ENCODE measurements around the gene NUDT9.
"Not testable (repeated sequence)": the region's sequence is repeated elsewhere in the genome, so short reads cannot be mapped to it uniquely, and the experiment has no call there.

The NUDT9 gene

DNA sequence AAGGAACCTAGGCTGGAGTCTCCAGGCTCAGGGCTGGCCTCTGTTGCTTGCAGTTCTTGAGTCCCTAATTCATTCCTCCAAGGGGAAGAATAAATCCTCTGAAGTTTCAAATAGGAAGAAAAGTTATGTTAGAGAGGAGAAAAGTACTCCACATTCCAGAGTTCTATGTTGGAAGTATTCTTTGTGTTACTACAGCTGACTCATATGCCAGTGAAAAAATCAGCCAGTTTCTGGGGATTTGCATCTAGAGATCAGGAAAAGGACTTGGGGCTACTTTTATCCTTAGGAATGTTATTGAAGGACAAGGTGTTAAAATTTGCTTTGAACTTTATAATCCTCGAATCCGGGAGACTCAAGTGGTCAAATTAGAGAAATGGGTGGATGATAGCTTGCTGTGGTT lies 11.7 kb upstream of the NUDT9 start:
- DNase-seq (ENCODE audit: low read depth), result no peak
- TF ChIP-seq, protein P1, sequence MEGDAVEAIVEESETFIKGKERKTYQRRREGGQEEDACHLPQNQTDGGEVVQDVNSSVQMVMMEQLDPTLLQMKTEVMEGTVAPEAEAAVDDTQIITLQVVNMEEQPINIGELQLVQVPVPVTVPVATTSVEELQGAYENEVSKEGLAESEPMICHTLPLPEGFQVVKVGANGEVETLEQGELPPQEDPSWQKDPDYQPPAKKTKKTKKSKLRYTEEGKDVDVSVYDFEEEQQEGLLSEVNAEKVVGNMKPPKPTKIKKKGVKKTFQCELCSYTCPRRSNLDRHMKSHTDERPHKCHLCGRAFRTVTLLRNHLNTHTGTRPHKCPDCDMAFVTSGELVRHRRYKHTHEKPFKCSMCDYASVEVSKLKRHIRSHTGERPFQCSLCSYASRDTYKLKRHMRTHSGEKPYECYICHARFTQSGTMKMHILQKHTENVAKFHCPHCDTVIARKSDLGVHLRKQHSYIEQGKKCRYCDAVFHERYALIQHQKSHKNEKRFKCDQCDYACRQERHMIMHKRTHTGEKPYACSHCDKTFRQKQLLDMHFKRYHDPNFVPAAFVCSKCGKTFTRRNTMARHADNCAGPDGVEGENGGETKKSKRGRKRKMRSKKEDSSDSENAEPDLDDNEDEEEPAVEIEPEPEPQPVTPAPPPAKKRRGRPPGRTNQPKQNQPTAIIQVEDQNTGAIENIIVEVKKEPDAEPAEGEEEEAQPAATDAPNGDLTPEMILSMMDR (IDR thresholded peaks at IDR 0.05; ENCODE audit: insufficient read depth, low read depth, low read length, missing control alignments), result no peak

GRCh38 chr4:87414816-87415215 lies 7.6 kb upstream of the NUDT9 start:
- DNase-seq (ENCODE audit: low read depth), result no peak
- TF ChIP-seq, protein P1 (IDR thresholded peaks at IDR 0.05; ENCODE audit: insufficient read depth, low read depth, low read length, missing control alignments), result no peak
- no peak overlapping the region for H3K4me3 ChIP-seq (ENCODE audit: low read length)

More for the DNA sequence above, 11.7 kb upstream of the NUDT9 start:
- H3K4me3 ChIP-seq (ENCODE audit: low read length), result no peak overlapping the region

- TF ChIP-seq, protein P1 (IDR thresholded peaks at IDR 0.05; ENCODE audit: insufficient read depth, low read depth, low read length, missing control alignments), result no peak
- no peak overlapping the region for H3K4me3 ChIP-seq (ENCODE audit: low read length)
These were observed 5.4 kb upstream of the NUDT9 start for GRCh38 chr4:87416965-87417364.

GRCh38 chr4:87418410-87418809 lies 4.0 kb upstream of the NUDT9 start:
- H3K4me3 ChIP-seq (ENCODE audit: low read length); DNase-seq (ENCODE audit: low read depth): not testable (repeated sequence)

More at GRCh38 chr4:87416965-87417364, 5.4 kb upstream of the NUDT9 start:
- no peak for DNase-seq (ENCODE audit: low read depth)

GRCh38 chr4:87419578-87420249 lies 2.7 kb upstream of the NUDT9 start:
- peak; percentile 48 for DNase-seq (ENCODE audit: low read depth)
- H3K4me3 ChIP-seq (ENCODE audit: low read length), result no peak overlapping the region
- TF ChIP-seq, protein P1 (IDR thresholded peaks at IDR 0.05; ENCODE audit: insufficient read depth, low read depth, low read length, missing control alignments), result no peak

DNA sequence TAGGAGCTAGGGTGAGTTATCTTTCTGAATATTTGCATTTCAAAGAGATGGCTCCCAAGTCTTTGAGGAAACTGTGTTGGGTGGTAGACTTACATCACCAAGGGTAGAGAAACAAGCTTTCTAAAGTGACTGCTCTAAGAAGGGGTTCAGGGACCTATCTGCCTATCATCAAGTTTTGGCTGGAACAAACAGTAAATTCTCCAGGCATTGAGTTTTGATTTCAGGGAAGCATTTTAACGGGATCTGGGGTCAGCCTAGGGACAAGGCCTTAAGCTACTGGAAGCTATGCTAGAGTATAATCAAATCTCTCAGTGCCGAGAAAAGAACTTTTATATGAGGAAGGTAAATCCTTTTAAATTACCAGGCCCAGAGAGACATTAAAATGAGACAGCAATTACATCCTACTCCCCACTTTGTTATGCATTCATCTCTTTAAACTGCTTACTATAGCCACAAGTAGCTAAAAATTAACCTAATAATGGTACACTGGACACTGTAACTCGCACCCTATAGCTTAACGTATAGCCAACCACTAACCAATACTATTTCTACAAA lies 2.0 kb upstream of the NUDT9 start:
- no peak overlapping the region for H3K4me3 ChIP-seq (ENCODE audit: low read length)
- TF ChIP-seq, protein P1 (IDR thresholded peaks at IDR 0.05; ENCODE audit: insufficient read depth, low read depth, low read length, missing control alignments), result no peak
- DNase-seq (ENCODE audit: low read depth), result no peak

DNA sequence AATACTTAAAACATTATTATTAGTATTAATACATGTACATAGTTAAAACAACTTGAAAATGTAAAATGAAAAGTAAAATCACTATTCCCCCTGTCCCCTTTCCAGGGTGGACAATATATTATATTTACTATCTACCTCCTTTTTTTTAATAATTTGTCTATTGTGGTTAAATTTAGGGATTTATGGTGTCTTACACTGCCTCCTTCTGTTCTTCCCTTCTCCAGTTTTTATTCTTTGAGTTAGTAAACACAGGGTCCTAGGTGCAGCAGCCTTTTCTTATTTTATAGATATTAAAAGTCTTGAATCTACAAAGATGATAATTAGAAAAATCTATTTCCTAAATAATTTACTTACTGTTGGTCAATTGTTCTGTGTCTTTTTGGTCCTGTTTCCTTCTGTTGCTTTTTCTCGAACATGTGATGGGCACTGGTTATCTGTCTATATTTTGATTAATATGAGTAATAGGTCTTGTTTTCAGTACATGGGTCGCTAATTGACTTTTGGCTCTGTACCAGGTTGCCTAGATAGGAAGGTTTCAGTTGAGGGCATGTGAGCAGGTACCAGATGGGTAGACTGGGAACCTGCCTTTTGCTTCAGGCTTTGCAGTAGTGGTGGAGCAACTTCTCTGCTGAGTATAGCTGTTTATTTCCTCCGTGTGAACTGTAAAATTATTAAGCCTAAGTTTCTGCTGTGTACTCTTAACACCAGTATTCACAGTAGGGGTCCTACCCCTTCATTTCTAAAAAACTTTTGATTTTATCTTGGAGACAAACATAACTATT lies 1.1 kb downstream of the NUDT9 start:
- TF ChIP-seq, protein P1 (IDR thresholded peaks at IDR 0.05; ENCODE audit: insufficient read depth, low read depth, low read length, missing control alignments), result no peak
- DNase-seq (ENCODE audit: low read depth), result peak; percentile 41
- peak overlapping the region; percentile 87 for H3K4me3 ChIP-seq (ENCODE audit: low read length)

DNA sequence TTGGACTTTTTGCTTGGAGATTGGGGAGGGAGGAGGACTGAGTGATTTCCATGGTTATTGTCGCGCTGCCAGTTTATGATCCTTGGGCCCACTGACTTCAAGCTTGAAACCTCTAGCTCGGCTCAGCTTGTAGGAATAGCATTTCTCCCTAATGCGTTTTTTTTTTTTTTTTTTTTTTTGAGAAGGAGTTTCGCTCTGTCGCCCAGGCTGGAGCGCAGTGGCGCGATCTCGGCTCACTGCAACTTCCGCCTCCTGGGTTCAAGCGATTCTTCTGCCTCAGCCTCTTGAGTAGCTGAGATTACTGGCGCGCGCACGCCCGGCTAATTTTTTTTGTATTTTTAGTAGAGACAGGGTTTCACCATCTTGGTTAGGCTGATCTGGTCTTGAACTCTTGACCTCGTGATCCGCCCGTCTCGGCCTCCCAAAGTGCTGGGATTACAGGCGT lies 1.7 kb downstream of the NUDT9 start:
- peak overlapping the region; percentile 87 for H3K4me3 ChIP-seq (ENCODE audit: low read length)
- not testable (repeated sequence) for DNase-seq (ENCODE audit: low read depth)

Data from epithelial cell of esophagus (primary cell).